ENCODE data around the gene KIAA0513. TPM values are rescaled to one million over a fixed set of nuclear protein-coding genes. Genes with fewer than 3 reads are reported as not detected.

Gene KIAA0513
- total and polyA plus RNA-seq, 10 of the 15 experiments (the other 5 are each of a cell fraction or from before 2014, with no cell fraction given) = 0.14 to 5.8 (median 2.0) TPM

GRCh38 chr16:85140455-85141012, 112.9 kb downstream of the KIAA0513 start:
- in situ Hi-C loops (cut with MboI) (no loop called here), intact Hi-C loops (cut with micrococcal nuclease; ENCODE audit: unreplicated experiment) (no loop called here)
- Histone ChIP-seq H4K20me1 (ENCODE audit: control insufficient read depth, insufficient read depth) (no peaks in the 10 kb centered on the region), H3K27me3 (replicated peaks in 1 of 2; ENCODE audit: control insufficient read depth in 2 of 2, insufficient read depth in 2 of 2, low read length in 1 of 2) (no peaks in the 10 kb centered on the region), H3K4me3 (no peak overlapping the region), H2AFZ (ENCODE audit: control insufficient read depth, low read depth, low read length) (no peak overlapping the region), H3K9me3 (replicated peaks; ENCODE audit: control insufficient read depth, insufficient read depth, low read length) (no peaks in the 10 kb centered on the region; the same call in 2 of the 3 replicates), H3K27ac (ENCODE audit: control insufficient read depth, insufficient read depth) (no peak overlapping the region), H3K9ac (ENCODE audit: control insufficient read depth, insufficient read depth, low read length) (no peak overlapping the region), H3K4me1 (ENCODE audit: control insufficient read depth, insufficient read depth, low read length) (peaks cover 19% of the 10 kb centered on the region), H3K79me2 (ENCODE audit: control insufficient read depth, insufficient read depth, low read length) (no peaks in the 10 kb centered on the region), H3K36me3 (ENCODE audit: control insufficient read depth in 2 of 2, insufficient read depth in 2 of 2, low read length in 1 of 2) (no peaks in the 10 kb centered on the region), H3K4me2 (ENCODE audit: control insufficient read depth, insufficient read depth) (no peak overlapping the region)
- FAIRE-seq = no peak
- WGBS (ENCODE audit: insufficient coverage, insufficient replicate concordance, low lambda C conversion rate, missing lambda C conversion rate) = 52% methylated on average over 12 of the region's 12 CpGs
- ChIA-PET POLR2A (interaction anchor here (0.5 to 2.8 kb wide), 3 partner anchors 11 to 257 kb away, joined by 4 to 7 read pairs (median 6); no protein-coding TSS in a partner anchor), RAD21 (ENCODE audit: unreplicated experiment) (interaction anchor here (0.8 to 1.9 kb wide), 4 partner anchors 10 to 26 kb away, joined by 3 to 9 read pairs (median 5); no protein-coding TSS in a partner anchor), CTCF (interaction anchor here (0.8 to 1.6 kb wide), 9 partner anchors 12 to 168 kb away, joined by 3 to 6 read pairs (median 3); no protein-coding TSS in a partner anchor), SMC1A (ENCODE audit: uncharacterized antibody, unreplicated experiment) (interaction anchor here (0.6 to 1.6 kb wide), 7 partner anchors 9 to 419 kb away, joined by 3 to 8 read pairs (median 3); no protein-coding TSS in a partner anchor)
- DNase-seq (ENCODE audit: low read depth, low spot score) = no peak
- BruUV-seq (replicated peaks) = no TSS peak
- ATAC-seq = no peak
- no peak for TF ChIP-seq RFX5 (IDR thresholded peaks at IDR 0.05; ENCODE audit: low read depth, low read length)
- no peak for TF ChIP-seq SRF (IDR thresholded peaks at IDR 0.05; ENCODE audit: low read depth in 2 of 2, low read length in 2 of 2)
- TF ChIP-seq MLLT1 (IDR thresholded peaks at IDR 0.05) = no peak
- no peak for TF ChIP-seq JUNB (IDR thresholded peaks at IDR 0.05)
- no peak for TF ChIP-seq PBX3 (IDR thresholded peaks at IDR 0.05; ENCODE audit: insufficient replicate concordance, low read depth, low read length)
- no peak for TF ChIP-seq KAT2A (conservative IDR thresholded peaks at IDR 0.05; ENCODE audit: control insufficient read depth, low read depth, low read length)
- TF ChIP-seq MYB (IDR thresholded peaks at IDR 0.05; ENCODE audit: borderline replicate concordance, low read depth, low read length) = no peak
- no peak for TF ChIP-seq USF2 (IDR thresholded peaks at IDR 0.05; ENCODE audit: borderline replicate concordance, low read depth, low read length)
- TF ChIP-seq BMI1 (IDR thresholded peaks at IDR 0.05; ENCODE audit: borderline replicate concordance) = no peak
- no peak for TF ChIP-seq ZNF687 (IDR thresholded peaks at IDR 0.05)
- no peak for TF ChIP-seq E2F8 (IDR thresholded peaks at IDR 0.05; ENCODE audit: low read depth, partially characterized antibody)
- TF ChIP-seq NR2F1 (conservative IDR thresholded peaks at IDR 0.05) = no peak
- TF ChIP-seq MTA2 (IDR thresholded peaks at IDR 0.05; ENCODE audit: low read depth) = no peak

Measured in GM12878 (cell line).